Gastrocnemius medialis (tissue), 4 donors: ENCODE results near the gene ADAM19. TPM values are rescaled to one million over a fixed set of nuclear protein-coding genes. Genes with fewer than 3 reads are reported as not detected.

ENCODE experiments used
- ATAC-seq, 2 donors: fragments of 150-250 bp; one replicate each; pipeline ENCODE4 v1.9.1; 2016
- DNase-seq, 2 donors: peaks; one replicate each; pipeline ENCODE4 v3.0.0-alpha.2; 2019
- H3K27ac ChIP-seq, 4 donors: fragments of 200-600 bp; sonication (generic); 1 replicate in 1 of 4; 2 replicates in 3 of 4; pipeline ENCODE4 v1.5.1; 2016 to 2018; ENCODE audit warnings: mild to moderate bottlenecking in 2 of 4, moderate library complexity in 1 of 4
- H3K27me3 ChIP-seq, 3 donors: fragments of 200-600 bp; sonication (generic) in 2 of 3; 1 replicate in 1 of 3; 2 replicates in 2 of 3; pipeline versions ENCODE4 v1.5.1 to v1.6.0; 2016 to 2019; ENCODE audit warnings: mild to moderate bottlenecking in 1 of 3, moderate library complexity in 1 of 3
- H3K36me3 ChIP-seq, 2 donors: fragments of 200-600 bp; sonication (generic) in 1 of 2; one replicate each; pipeline ENCODE4 v1.5.1; 2017 to 2018
- H3K4me1 ChIP-seq, 2 donors: fragments of 200-600 bp; sonication (generic) in 1 of 2; one replicate each; pipeline ENCODE4 v1.5.1; 2016 to 2017; ENCODE audit warnings: mild to moderate bottlenecking in 2 of 2
- H3K4me3 ChIP-seq, 4 donors: fragments of 200-600 bp; sonication (generic) in 3 of 4; 1 replicate in 1 of 4; 2 replicates in 3 of 4; pipeline ENCODE4 v1.5.1; 2016 to 2019; ENCODE audit warnings: mild to moderate bottlenecking in 2 of 4
- H3K9me3 ChIP-seq, 3 donors: fragments of 200-600 bp; sonication (generic) in 2 of 3; 1 replicate in 1 of 3; 2 replicates in 2 of 3; pipeline ENCODE4 v1.5.1; 2016 to 2019
- CTCF ChIP-seq, 5 experiments: fragments of 450-650 bp in 3 of 5; fragments of 200-600 bp in 2 of 5; sonication (generic) in 2 of 5; IDR thresholded peaks in 4 of 5; conservative IDR thresholded peaks in 1 of 5; 1 replicate in 4 of 5; 2 replicates in 1 of 5; pipeline ENCODE4 v1.5.1; 2016 to 2019; ENCODE audit warnings: antibody characterized with exemption in 5 of 5, mild to moderate bottlenecking in 3 of 5, moderate library complexity in 3 of 5
- POLR2A ChIP-seq, 2 donors: fragments of 450-650 bp; IDR thresholded peaks; one replicate each; pipeline ENCODE4 v1.6.1; 2017; ENCODE audit warnings: antibody characterized with exemption in 2 of 2, mild to moderate bottlenecking in 2 of 2, moderate library complexity in 2 of 2
- in situ Hi-C, 4 donors: fragments of 200-750 bp; cut with MboI; loops; one replicate each; pipeline versions ENCODE4 v1.15.0 to v1.8.0; 2017; ENCODE audit warnings: low sequenced_read_pairs in 4 of 4
- intact Hi-C: fragments of 100-400 bp; cut with DNase I; formaldehyde crosslinking; loops from one replicate; pipeline ENCODE4 v1.15.1; 2023; ENCODE audit warnings: low total_unique reads
- total RNA-seq, 4 donors: library from RNA; depleted of rRNA; stranded (reverse); fragments of >200 nt; gene quantifications; one replicate each; pipeline versions ENCODE4 v1.1.0 to v1.2.3, GENCODE V29; 2016

Gene ADAM19
- total RNA-seq, 4 donors from 2014 or later, result 0.39 to 0.97 (median 0.76) TPM

DNA sequence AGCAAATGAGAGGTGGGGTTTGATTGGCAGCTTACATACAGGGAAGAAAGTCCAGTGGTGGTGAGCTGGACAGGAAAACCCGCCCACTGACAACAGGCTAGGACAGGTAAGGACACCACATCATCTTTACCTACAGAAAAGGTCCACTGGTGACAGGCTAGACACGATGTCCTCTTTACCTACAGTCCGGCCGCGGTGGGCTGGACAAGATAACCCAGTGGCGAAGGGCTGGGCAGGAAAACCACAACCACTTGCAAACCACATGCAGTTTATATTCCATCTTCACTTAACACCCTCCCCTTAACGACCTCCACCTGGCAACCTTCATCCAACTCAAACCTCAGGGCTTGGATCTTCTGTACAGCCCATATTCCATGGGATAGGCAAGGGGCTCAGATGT lies 120.5 kb downstream of the ADAM19 start:
- Histone ChIP-seq H3K27ac (no peak overlapping the region), H3K4me1 (no peaks in the 10 kb centered on the region), H3K9me3 (no peaks in the 10 kb centered on the region), H3K27me3 (peaks cover 0 to 7% (median 2%) of the 10 kb centered on the region in 3 donors), H3K36me3 (no peaks in the 10 kb centered on the region), H3K4me3 (no peak overlapping the region)
- TF ChIP-seq CTCF (IDR thresholded peaks at IDR 0.05 in 4 of 5, conservative IDR thresholded peaks at IDR 0.05 in 1 of 5) (no peak), POLR2A (IDR thresholded peaks at IDR 0.05) (no peak)
- intact Hi-C loops, result no loop called here
- in situ Hi-C loops, result no loop called here
- ATAC-seq (no peak), DNase-seq (no peak)

GRCh38 chr5:157454273-157454672 lies 121.3 kb downstream of the ADAM19 start:
- Histone ChIP-seq H3K4me1 (peaks cover 3 to 7% of the 10 kb centered on the region in 2 donors), H3K36me3 (no peaks in the 10 kb centered on the region), H3K27ac (no peak overlapping the region), H3K4me3 (no peak overlapping the region), H3K9me3 (no peaks in the 10 kb centered on the region), H3K27me3 (no peaks in the 10 kb centered on the region)
- in situ Hi-C loops, result no loop called here
- ATAC-seq (no peak), DNase-seq (no peak)
- TF ChIP-seq CTCF (IDR thresholded peaks at IDR 0.05 in 4 of 5, conservative IDR thresholded peaks at IDR 0.05 in 1 of 5), result no peak
- TF ChIP-seq POLR2A (IDR thresholded peaks at IDR 0.05), result no peak
- intact Hi-C loops, result no loop called here

GRCh38 chr5:157451806-157452205 lies 123.8 kb downstream of the ADAM19 start:
- Histone ChIP-seq H3K9me3 (no peaks in the 10 kb centered on the region), H3K27me3 (no peaks in the 10 kb centered on the region), H3K4me3 (no peak overlapping the region), H3K36me3 (no peaks in the 10 kb centered on the region), H3K27ac (no peak overlapping the region), H3K4me1 (peaks cover 10 to 12% of the 10 kb centered on the region in 2 donors)
- ATAC-seq (no peak), DNase-seq (no peak)
- no peak for TF ChIP-seq CTCF (IDR thresholded peaks at IDR 0.05 in 4 of 5, conservative IDR thresholded peaks at IDR 0.05 in 1 of 5)
- no peak for TF ChIP-seq POLR2A (IDR thresholded peaks at IDR 0.05)
- in situ Hi-C loops, result no loop called here
- intact Hi-C loops, result no loop called here

DNA sequence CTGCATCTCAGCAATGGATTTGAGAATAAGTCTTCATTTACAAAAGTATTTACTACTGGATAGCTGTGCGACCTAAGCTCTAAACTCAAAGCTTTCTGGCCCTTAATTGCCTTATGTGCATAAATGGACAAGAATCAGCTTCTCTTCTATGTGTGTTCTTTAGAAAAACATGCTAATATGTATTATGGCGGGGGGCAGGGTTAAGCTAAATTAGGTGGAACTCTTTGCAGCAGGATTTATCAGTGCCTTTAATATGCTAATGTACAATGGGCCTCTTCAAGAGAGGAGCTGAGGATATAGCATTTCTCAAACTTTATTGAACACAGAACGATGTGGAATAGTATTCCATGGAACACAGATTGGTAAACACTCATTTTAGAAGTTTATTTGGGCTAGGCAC lies 125.6 kb downstream of the ADAM19 start:
- H3K9me3 ChIP-seq, result no peaks in the 10 kb centered on the region
- peak overlapping the region in 1 of 4 donors; percentile 60 for H3K27ac ChIP-seq
- ATAC-seq (no peak), DNase-seq (no peak)
- H3K4me1 ChIP-seq, result peaks cover 10 to 12% of the 10 kb centered on the region in 2 donors
- no peaks in the 10 kb centered on the region for H3K36me3 ChIP-seq
- in situ Hi-C loops, result no loop called here
- H3K4me3 ChIP-seq, result no peak overlapping the region
- intact Hi-C loops, result no loop called here
- TF ChIP-seq CTCF (IDR thresholded peaks at IDR 0.05 in 4 of 5, conservative IDR thresholded peaks at IDR 0.05 in 1 of 5), result no peak
- no peak for TF ChIP-seq POLR2A (IDR thresholded peaks at IDR 0.05)
- no peaks in the 10 kb centered on the region for H3K27me3 ChIP-seq
